Tibial nerve (tissue), 3 donors: Measurements from ENCODE around the gene CDH4.

Experiments
- CTCF ChIP-seq, 5 experiments: fragments of 200-600 bp in 3 of 5; fragments of 450-650 bp in 2 of 5; sonication (generic) in 3 of 5; IDR thresholded peaks; one replicate each; pipeline ENCODE4 v1.5.1; 2016 to 2019; ENCODE audit warnings: antibody characterized with exemption in 5 of 5, mild to moderate bottlenecking in 3 of 5, moderate library complexity in 2 of 5
- POLR2A ChIP-seq, 2 donors: fragments of 450-650 bp; IDR thresholded peaks; one replicate each; pipeline ENCODE4 v1.6.1; 2017; ENCODE audit warnings: antibody characterized with exemption in 2 of 2, mild to moderate bottlenecking in 2 of 2, moderate library complexity in 2 of 2

- TF ChIP-seq CTCF (IDR thresholded peaks at IDR 0.05) (no peak), POLR2A (IDR thresholded peaks at IDR 0.05) (no peak)
Observed at GRCh38 chr20:61753316-61753942, 501.4 kb downstream of the CDH4 start.
